Fibroblast of pulmonary artery (primary cell): ENCODE results near the gene ATP13A4.

Experiments
- DNase-seq: peaks from one replicate; pipeline ENCODE4 v3.0.0-alpha.2; 2010; ENCODE audit warnings: low read depth
- H3K4me3 ChIP-seq: replicated peaks from 2 replicates; pipeline ENCODE4 v1.5.1; 2011; ENCODE audit warnings: low read depth, mild to moderate bottlenecking, control low read depth, low read length, moderate library complexity
- CTCF ChIP-seq: IDR thresholded peaks from 2 replicates; pipeline ENCODE4 v1.5.1; 2011; ENCODE audit warnings: mild to moderate bottlenecking, control low read depth, low read length, inconsistent platforms; ENCODE audit errors: missing control alignments

Gene ATP13A4

DNA sequence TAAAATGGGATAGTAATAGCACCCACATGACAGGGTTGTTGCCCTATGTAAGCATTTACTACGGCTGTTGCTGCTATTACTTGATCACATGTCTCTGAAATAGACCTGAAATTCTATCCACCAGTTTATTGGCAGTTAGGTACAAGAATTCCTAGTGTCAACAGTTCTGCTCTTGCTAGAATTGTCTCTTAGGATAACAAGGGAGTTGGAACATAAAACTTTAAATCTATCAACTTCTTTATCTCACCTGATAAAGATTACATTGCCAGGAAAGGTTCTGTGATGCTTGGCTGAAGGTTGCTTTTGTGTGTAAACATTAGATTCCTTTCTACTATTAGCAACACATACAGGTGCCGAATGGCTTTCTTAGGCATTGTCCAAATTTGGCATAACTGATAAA, 38.7 kb downstream of the ATP13A4 start:
- no peak for DNase-seq
- H3K4me3 ChIP-seq = no peak overlapping the region
- TF ChIP-seq CTCF = no peak

DNA sequence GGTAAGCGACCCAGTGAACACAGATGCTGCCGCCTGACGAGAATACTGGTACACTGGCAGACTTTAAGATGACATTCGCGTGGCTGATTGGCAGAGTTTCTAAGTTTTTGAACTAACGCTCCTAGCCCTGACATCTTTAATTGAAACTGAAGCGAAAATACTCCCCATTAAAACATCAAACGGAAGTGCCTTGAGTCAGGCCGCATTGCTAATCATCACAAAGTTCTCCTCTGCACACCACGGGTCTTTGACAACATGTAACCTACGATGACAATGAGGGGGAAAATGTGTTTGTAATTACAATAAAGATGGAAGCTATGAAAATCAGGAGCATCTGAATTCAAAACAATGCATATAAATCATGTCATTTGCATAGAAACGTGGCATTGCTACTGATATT, 44.5 kb downstream of the ATP13A4 start:
- TF ChIP-seq CTCF = no peak
- no peak overlapping the region for H3K4me3 ChIP-seq
- DNase-seq = no peak

- no peak for DNase-seq
- TF ChIP-seq CTCF = no peak
- no peak overlapping the region for H3K4me3 ChIP-seq
These were observed 45.4 kb downstream of the ATP13A4 start for GRCh38 chr3:193509103-193509965.

- no peak overlapping the region for H3K4me3 ChIP-seq
- TF ChIP-seq CTCF = no peak
- DNase-seq = no peak
These were observed 46.6 kb downstream of the ATP13A4 start for GRCh38 chr3:193508108-193508507.

- no peak overlapping the region for H3K4me3 ChIP-seq
- TF ChIP-seq CTCF = no peak
- DNase-seq = no peak
These were observed 47.1 kb downstream of the ATP13A4 start for GRCh38 chr3:193507566-193507965.

GRCh38 chr3:193506921-193507320, 47.8 kb downstream of the ATP13A4 start:
- no peak for DNase-seq
- H3K4me3 ChIP-seq = no peak overlapping the region
- TF ChIP-seq CTCF = no peak

- no peak for TF ChIP-seq CTCF
- DNase-seq = no peak
- H3K4me3 ChIP-seq = no peak overlapping the region
These were observed 51.8 kb downstream of the ATP13A4 start for GRCh38 chr3:193502871-193503270.
